Epithelial cell of proximal tubule (primary cell): ENCODE results near the gene CD302. TPM values are rescaled to one million over a fixed set of nuclear protein-coding genes. Genes with fewer than 3 reads are reported as not detected.
"Not testable (repeated sequence)": the region's sequence is repeated elsewhere in the genome, so short reads cannot be mapped to it uniquely, and the experiment has no call there.

Source experiments
- DNase-seq: peaks from one replicate; pipeline ENCODE4 v3.0.0-alpha.2; 2011; ENCODE audit warnings: low read depth
- H3K4me3 ChIP-seq: 2 replicates; pipeline ENCODE4 v1.5.1; 2011; ENCODE audit warnings: low read depth, mild to moderate bottlenecking, low read length
- total RNA-seq: library from RNA; depleted of rRNA; stranded (reverse); fragments of >200 nt; gene quantifications from 2 replicates; pipeline ENCODE4 v1.2.3, GENCODE V29; 2015
- TF ChIP-seq, protein P1 (sequence below): conservative IDR thresholded peaks from 2 replicates; pipeline ENCODE4 v1.5.1; 2012; ENCODE audit warnings: low read depth, mild to moderate bottlenecking, low read length

CD302 gene
- total RNA-seq, 1 donor from 2014 or later, result 1.7 TPM

DNA sequence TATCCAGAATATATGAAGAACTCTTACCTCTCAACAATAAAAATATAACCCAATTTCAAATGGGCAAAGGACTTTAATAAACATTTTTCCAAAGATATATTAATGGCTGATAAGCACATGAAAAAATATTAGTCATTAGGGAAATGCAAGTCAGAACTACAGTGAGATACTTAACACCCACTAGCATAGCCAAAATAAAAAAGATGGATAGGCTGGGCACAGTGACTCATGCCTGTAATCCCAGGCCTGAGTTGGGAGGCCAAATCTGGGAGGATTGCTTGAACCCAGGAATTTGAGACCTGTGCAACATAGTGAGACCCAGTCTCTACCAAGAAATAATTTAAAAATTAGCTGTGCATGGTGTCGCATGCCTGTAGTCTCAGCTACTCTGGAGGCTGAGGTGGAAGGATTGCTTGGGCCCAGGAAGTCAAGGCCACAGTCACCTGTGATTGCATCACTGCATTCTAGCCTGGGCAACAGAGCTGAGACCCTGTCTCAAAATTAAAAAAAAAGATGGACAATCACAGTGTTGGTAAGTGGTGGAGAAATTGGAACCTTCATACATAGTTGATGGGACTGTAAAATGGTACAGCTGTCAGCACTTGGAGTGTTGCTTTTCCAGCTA, 60.6 kb downstream of the CD302 start:
- DNase-seq, result no peak
- TF ChIP-seq, protein P1, sequence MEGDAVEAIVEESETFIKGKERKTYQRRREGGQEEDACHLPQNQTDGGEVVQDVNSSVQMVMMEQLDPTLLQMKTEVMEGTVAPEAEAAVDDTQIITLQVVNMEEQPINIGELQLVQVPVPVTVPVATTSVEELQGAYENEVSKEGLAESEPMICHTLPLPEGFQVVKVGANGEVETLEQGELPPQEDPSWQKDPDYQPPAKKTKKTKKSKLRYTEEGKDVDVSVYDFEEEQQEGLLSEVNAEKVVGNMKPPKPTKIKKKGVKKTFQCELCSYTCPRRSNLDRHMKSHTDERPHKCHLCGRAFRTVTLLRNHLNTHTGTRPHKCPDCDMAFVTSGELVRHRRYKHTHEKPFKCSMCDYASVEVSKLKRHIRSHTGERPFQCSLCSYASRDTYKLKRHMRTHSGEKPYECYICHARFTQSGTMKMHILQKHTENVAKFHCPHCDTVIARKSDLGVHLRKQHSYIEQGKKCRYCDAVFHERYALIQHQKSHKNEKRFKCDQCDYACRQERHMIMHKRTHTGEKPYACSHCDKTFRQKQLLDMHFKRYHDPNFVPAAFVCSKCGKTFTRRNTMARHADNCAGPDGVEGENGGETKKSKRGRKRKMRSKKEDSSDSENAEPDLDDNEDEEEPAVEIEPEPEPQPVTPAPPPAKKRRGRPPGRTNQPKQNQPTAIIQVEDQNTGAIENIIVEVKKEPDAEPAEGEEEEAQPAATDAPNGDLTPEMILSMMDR, result no peak
- no peak overlapping the region for H3K4me3 ChIP-seq

DNA sequence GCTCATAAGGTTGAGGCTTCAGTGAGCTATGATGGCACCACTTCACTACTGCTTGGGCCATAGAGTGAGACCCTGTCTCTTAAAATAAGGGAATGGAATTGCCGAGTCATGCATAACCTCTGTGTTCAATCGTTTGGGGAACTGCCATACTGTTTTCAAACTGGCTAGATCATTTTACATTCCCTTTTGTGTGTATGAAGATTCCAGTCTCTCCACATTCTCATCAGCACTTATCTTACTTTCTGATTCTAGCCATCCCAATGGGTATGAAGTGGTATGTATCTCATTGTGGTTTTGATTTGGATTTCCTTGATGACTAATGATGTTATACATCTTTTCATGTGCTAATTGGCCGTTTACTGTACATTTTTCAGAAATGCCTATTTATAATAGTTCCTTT, 62.0 kb downstream of the CD302 start:
- no peak overlapping the region for H3K4me3 ChIP-seq
- TF ChIP-seq, protein P1, result no peak
- DNase-seq, result no peak

DNA sequence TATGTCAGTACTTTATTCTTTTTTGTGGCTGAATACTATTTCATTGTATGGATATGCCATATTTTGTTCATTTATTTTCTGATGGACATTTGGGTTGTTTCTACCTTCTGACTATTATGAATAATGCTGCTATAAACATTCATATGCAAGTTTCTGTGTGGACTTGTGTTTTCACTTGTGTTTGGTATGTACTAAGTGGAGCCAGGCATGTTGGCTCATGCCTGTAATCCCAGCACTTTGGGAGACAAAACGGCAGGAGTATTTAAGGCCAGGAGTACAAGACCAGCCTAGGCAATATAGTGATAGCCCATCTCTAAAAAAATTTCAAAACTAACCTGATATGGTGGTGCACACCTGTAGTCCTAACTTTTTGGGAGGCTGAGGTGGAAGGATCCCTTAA, 62.4 kb downstream of the CD302 start:
- no peak for DNase-seq
- TF ChIP-seq, protein P1, result no peak
- no peak overlapping the region for H3K4me3 ChIP-seq

DNA sequence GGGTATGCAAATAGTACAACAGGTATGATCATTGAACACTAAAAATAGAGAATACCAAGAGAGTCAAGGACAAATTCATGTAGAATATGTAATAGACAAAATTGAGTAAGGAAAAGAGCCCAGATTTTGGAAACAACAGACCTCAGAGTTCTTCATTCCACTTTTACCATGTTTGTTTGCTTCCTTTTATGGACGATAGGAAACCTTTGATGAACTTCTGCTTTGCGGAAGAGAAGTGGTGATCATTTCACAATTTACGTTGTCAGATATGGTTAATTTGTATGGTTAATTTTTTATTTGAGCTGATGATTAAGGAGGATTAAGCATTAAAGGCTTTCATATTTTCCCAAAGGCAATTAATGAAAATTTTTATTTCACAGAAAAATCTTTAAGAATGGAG, 69.4 kb downstream of the CD302 start:
- H3K4me3 ChIP-seq, result no peak overlapping the region
- no peak for DNase-seq
- TF ChIP-seq, protein P1, result no peak

DNA sequence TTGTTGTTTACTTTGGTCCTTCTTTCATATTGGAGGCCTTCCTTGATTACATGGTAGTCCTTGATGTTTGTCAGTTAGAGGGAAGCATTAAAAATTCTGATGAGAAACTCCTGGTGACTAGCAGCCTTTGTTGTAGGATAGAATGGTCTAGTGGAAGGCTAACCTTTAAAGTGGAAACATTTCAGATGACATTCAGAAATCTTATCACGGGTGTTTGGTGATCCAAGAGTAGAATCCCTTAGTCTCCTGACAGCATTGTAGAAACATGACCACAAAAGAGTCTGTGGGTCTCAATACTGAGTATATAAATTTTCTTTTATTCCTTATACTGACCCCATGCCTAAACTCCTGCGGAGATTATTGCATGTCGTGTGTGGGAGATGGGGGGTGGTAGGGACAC, 72.3 kb downstream of the CD302 start:
- no peak for DNase-seq
- TF ChIP-seq, protein P1, result no peak
- H3K4me3 ChIP-seq, result no peak overlapping the region

DNA sequence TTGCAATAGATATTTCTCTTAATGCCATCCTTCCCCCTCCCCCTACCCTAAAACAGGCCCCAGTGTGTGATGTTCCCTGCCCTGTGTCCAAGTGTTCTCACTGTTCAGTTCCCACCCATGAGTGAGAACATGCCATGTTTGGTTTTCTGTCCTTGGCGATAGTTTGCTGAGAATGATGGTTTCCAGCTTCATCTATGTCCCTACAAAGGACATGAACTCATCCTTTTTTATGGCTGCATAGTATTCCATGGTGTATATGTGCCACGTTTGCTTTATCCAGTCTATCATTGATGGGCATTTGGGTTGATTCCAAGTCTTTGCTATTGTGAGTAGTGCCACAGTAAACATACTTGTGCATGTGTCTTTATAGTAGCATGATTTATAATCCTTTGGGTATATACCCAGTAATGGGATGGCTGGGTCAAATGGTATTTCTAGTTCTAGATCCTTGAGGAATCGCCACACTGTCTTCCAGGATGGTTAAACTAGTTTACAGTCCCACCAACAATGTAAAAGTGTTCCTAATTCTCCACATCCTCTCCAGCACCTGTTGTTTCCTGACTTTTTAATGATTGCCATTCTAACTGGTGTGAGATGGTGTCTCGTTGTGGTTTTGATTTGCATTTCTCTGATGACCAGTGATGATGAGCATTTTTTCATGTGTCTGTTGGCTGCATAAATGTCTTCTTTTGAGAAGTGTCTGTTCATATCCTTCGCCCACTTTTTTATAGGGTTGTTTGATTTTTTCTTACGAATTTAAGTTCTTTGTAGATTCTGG, 73.0 kb downstream of the CD302 start:
- not testable (repeated sequence) for DNase-seq

DNA sequence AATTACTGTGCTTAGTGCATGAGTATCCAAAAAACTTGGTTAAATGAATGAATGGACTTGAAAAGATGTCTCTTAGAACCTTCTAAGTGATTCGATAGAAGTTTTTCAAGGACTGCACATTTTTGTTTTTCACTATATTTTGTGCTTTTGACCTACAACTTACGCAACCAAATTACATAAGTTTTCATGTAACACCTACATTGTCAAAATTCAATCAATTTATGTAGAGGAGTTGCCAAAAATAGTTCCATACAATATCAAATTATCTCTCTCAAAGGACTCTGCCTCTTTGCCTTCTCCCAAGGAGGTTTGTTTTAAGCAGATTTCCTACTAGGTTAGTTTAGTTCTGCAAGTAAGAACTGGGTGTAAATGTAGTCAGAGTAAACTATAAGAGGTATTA, 75.4 kb downstream of the CD302 start:
- TF ChIP-seq, protein P1, result no peak
- no peak for DNase-seq
- no peak overlapping the region for H3K4me3 ChIP-seq

More for the DNA sequence above, 73.0 kb downstream of the CD302 start:
- H3K4me3 ChIP-seq, result not testable (repeated sequence)
